Stimulated activated CD8-positive, alpha-beta memory T cell treated with anti-CD3 and anti-CD28 coated beads, Interleukin-12 subunit alpha, Interleukin-12 subunit beta, amount 100 ng/mL, for 4 hours (primary cell): ENCODE results near the gene TBX5.

Experiments
- DNase-seq: peaks from one replicate; pipeline ENCODE4 v3.0.0-alpha.2; 2020; ENCODE audit warnings: low read depth

Gene TBX5

DNA sequence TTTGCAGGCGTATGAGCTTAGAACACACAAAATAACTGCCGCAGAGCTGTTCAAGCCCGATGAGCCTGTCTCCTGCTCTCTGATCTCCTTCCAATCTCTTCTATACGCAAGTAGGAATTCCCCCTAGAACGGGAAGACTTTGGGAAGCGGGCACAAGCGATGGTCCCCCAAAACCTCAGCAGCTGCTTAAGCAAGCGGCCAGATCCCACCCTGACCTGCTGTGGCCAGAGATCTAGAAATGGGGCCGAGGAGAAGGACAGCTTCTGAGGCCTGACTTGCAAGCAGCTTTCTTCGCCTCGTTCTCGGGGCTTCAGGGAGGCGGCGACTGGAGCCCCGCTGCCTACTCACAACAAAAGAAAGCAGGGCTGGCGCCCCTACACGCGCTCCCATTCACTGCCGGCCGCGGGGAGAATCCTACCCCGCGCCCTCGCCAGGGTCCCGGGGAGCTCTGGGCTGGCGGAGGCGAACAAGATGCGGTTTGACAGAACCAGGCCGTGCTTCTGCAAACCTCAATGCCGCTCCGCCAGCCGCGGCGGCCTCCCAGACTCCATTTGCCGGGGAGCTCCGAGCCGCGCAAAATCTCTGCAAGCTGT, 922 bp downstream of the TBX5 start:
- DNase-seq, result no peak

DNA sequence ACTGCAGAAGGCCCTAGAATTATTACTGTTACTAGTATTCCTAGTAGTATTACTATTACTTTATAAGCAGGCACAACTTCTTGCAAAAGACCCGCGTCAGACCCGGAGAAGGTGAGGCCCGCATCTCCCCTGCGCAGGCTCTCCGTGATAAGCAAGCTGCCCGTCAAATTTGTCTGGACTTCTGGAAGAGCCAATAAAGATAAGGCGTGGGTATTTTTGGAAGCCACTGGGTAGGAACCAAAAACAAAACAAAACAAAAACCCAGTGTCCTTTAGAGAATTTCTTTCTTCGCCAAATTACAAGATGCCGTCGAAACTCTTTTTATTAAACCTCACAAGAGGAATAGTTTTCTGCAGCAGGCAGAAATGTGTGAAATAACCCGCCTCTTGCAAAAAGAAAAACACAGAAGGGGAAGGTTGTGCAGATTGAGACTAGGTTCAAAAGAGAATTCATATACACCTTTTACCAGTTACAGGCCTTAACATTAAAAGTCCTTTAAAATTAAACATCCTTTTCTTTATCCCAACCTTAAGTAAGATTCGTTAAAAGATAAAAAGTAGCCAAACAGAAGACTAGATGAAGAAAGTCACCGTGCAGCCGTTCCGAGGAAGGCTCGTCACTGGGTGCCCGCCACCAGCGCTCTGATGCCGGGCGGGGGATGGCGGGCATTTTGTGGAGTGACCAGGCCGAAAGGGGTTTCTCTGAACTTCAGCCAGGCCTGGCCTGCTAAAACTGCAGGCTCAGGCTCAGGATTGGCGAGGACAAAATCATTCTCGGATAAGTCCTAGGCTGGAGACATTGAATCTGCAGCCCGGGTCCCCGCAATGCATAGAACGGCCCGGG, 1.6 kb downstream of the TBX5 start:
- DNase-seq, result no peak

DNA sequence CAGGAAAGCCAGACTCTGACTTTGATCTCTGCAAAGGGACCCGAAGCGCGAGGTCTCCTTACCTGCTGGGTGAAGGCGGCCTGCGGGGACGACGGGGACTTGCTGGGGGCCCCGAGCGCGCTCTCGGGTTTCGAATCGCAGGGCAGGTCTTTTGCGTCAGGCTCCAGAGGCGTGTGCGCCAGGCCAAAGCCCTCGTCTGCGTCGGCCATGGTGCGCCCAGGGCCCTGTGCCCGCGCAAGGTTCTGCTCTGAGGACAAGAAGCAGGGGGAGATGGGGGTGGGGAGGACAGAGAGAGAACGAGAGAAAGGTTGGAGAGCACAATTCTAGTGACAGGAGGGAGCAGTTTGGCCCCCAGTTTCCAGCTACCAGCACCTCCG, 2.3 kb downstream of the TBX5 start:
- no peak for DNase-seq

DNA sequence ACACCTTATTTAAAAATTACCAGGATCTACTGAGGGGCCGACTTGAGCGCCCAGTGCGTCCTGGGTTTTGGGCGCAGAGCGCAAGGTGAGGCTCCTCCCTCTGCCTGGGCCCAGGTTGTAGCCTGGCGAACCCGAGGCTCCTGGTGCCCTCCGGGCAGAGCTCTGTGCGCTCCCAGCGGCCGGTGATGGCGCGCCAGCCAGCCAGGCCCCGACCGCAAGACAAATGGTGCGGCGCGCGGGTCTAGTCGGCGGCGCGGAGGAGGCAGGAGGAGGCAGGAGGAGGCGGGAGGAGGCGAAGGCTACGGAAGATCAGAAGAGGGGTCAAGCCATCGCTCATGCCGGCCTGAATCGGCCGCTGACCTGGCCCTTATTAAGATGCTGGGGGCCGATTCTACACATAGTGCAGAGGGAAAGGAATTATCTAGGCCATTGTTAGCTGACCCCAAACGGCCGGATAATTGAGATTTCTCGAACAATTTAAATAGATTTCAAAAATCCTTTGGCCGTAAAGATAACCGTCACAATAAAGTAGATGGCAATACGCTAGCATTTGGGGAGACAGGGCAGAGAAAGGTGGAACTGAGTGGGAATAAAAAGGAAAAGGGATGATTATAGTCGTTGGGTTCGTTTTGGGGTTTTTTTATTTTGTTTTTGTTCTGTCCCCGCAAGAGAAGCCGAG, 2.8 kb downstream of the TBX5 start:
- DNase-seq, result no peak

DNA sequence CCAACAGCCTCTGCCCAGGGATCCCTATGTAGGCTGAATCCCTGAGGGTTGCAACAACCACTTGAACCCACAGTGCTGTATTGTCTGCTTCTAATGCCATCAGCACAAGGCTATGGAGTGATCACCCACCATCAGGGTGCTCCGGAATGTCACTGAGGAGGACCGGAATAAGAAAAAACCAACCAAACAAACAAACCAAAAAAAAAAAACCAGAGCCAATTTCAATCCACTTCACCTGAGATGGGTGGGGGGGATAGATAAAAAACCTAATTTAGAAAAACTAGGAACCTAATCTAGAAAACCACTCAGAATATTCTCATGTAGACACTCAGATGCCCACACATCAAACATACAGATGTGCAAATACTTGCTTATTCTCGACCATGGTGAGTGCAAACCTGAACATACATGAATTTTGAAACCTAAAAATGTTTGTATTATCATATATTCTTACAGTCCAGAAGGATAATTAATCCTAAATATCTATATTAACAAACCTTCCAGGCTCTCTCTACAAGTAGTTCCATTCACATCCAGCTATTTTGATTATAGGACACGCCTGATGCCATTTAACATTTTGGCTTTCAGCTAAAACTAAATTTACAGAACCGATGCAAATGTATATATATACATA, 3.7 kb downstream of the TBX5 start:
- no peak for DNase-seq

DNA sequence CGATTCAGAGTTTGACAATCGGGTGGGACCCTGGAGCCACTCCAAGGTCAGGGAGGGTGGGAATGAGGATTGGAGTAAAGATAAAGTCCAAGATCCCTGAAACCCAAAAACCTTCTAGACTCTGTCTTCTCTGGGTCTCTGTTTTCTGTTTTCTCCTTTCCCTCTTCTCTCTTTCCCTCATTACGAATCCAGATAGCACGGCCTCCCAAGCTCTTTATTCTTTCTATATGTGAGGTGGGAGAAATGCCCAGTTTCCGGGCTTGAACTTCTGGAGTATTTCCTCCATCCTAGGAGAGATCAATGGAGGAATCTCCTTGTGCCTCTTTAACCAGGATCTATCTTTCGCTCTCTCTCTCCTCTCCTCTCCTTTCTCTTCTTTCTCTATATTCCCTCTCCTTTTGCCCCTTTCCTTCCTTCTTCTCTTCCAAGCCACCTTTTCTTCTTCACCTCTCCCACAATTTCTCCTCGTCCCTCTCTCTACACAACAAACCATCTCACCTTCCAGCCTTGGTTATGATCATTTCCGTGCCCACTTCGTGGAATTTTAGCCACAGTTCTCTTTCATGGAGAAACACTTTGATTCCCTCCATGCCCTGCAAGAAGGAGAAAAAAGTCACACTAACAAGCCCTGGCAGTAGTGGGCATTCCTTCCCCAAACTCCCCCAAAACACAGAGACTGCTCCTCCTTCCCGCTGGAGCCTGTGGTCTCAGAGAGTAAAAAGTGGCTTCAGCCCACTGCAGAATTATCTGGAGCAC, 4.4 kb downstream of the TBX5 start:
- DNase-seq, result no peak

DNA sequence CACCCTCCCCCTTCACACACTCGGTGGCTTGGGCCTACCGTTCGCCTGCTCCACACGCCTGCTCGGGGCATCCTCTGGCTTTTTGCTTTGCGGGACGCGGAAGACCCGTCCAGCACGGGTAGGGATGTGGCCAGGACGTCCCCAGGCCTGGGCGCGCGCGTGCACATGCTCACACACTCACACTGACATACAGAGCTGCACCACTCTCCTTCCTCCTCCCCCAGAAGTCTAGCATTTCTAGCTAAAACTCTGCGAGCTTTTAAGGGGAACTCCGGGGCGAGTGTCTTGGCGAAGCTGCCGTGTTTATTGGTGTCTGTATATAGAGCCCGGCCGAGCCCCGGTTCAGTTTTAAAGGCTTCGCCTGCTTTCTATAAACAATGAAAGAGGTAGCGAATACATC, 5.0 kb downstream of the TBX5 start:
- no peak for DNase-seq

DNA sequence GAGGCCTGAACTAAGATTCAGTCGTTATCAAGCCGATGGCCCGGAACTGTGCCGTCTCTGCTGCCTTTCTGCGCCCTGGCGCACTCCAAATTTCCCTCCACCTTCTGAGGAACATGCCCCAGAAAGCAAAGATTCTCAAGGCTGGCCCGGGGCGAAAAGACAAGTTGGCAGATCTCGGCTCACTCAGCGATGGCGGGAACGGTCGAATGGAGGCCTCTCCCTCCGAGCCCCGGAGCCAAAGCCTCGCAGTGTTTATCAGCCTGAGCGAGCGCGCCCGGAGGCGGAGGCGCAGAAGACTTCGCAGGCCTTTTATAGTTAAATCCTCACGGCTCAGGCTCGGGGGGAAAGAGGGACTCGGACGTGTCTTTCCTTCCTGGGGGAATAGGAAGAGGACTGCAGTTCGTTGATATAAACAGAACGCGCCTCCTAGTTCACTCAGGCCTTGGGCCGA, 5.6 kb downstream of the TBX5 start:
- DNase-seq, result no peak

DNA sequence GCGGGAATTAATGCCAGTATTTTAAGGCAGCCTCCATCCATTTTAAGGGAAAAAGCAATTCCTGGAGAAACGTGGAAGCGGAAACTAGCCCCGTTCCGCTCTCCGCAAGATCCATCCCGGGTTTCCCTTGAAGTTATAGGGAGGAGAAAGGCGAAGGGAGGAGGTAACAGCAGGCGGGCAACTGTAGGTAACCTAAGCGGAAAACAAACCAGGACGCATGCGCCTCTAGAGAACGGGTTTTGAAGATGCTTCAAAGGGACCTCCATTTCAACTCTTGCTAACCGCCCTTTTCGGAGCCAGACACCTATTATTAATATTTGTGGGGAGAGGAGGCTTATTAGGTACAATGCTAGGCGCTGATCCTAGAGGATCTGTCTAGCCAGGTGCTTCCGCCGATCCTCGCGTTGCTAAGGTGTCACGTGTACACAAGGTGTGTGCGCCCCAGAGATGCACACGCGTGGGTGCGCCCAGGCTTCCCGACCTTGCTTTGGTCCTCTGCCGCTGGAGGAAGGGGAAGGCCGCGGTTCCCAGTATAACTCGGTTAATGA, 6.2 kb downstream of the TBX5 start:
- no peak for DNase-seq

DNA sequence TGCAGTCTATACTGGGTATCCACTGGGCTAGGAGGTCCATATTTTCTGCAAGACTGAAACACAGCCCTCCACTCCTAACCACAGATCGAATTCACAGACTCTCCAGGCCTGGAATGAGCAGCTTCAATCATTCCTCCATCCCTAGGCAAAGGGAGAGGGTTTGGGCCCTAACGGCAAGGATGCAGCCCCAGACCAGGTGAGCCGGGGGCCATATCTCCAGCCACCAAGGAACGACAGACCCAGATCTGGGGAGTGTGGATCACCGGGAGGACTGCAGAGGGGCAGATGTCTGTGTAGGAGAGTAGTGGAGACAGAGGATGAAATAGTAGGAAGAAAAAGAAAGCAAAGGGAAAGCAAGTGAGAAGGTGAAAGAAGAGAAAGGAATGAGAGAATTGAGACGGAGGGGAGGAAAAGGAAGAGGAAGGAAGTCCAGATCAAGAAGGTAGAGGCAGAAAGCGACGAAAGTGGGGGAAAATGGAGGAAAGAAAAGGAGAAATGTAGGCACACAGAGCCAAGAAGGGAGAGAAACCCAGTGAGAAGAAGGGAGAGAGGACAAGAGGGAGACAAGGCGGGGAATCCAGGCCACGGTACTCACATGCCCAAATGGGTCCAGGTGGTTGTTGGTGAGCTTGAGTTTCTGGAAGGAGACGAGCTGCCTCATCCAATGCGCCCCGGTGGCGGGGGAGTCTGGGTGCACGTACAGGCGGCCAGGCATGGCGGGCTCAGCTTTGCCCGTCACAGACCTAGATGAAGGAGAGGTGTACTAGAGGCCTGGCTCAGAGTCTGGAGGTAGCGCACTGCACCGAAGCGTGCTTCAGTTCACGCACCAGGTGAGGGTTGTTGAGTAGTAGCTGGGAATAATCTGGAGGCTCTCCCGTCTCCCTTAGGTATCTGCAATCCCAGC, 7.7 kb downstream of the TBX5 start:
- no peak for DNase-seq

DNA sequence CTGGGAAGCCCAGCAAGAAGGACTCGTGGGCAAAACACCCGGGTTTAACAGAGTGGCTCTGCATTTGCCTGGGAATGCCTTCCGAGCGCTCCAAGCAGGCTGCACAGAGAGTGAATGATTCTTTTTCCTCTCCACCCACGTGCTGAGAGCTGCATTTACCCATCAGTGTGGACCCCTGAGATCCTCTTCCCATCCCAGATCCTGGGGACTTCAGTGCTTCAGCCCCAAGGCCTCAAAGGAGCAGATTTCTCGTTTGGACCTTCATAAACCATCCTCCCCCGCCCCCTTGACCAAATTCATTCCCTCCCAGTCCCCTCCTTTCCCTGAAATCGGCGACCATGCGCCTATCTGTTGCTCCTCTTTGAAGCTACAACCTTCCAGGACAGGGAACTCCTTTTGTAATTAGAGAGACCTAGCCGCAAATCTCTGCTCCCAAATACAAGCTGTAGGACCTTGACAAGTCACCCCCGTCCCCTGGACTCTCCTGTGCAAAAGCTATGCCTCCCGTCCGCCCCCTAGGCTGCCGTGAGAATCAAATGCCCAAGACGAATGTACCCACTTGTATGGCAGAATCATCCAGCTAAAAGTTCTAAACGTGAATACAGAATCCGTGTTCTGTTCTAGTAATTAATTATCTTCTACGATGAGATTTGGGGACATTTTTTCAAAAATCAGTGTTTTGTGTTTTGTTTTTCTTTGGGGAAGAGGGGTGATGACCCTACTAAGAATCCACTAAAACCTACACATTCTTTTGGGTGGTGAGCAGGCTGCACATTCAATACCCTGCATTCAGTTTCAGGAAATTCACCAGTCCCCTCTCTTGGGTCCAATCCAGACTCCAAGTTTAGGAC, 8.8 kb downstream of the TBX5 start:
- DNase-seq, result no peak

DNA sequence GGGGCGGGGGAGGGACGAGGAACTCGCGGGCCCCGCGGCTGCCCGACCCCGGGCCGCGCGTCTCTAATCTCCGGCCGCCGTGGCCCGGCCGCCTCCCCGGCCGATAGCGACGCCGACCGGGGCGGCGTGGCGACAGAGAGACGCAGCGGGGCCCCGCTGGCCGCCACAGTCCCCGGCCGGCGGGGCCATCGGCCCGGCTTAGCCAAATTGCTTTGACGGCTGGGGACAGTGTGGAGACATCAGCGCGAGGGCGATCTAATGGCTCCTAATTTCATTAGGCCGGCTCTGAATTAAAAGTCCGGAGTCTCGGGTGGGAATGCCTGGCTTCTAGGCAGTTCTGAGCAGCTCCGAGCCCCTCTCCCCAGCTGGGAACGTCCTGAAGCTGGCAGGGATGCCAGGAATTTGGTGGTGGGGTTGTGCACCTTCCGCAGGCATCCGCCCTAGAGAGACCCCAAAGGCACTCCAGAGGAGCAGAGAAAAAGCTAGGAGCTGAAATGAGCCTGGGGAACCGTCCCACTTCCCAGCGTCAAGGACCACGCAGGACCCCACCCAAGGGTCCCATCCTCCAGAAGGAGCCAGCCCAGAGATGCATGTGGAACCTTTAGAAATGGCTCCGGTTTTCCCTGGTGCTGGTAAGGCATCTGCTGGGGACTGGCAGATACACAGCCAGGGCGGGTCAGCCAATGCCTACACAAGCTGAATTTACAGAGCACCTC, 9.6 kb downstream of the TBX5 start:
- no peak for DNase-seq

DNA sequence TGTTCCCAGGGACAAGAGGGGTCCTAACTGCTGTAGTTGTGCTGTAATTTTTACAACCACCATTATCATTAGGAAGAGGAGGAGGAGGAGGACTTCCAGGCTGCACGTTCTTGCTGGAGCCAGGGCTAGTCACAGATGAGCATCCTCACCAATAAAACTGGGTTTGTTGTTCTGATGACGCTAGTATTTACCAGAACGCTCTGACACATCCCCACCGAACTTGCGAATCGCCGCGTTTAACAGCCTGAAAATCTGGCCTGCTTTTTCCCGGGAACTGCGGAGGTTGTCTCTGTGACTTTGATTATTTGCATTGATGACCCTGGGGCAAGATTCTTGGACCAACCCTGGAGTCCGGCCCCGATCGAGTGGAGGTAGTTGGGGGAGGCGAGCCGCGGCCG, 10.2 kb downstream of the TBX5 start:
- no peak for DNase-seq

DNA sequence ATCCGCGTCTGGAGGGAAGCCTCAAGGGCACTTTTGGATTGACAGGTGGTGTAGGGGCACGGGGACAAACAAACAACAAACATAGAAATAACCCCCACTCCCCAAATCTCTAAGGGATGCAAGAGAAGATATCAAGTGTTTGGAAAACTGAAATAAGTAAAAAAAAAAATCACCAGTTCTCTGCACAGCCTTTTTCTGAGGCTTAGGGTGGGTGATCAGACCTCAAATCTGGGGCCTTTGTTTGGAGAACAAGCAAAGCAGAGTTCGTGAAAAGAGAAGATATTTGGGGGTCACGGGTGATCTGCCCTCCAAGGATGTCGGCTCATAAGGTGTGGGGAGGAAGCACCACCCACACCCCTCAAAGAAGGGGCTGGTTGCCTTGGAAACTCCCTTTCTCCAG, 10.7 kb downstream of the TBX5 start:
- no peak for DNase-seq

DNA sequence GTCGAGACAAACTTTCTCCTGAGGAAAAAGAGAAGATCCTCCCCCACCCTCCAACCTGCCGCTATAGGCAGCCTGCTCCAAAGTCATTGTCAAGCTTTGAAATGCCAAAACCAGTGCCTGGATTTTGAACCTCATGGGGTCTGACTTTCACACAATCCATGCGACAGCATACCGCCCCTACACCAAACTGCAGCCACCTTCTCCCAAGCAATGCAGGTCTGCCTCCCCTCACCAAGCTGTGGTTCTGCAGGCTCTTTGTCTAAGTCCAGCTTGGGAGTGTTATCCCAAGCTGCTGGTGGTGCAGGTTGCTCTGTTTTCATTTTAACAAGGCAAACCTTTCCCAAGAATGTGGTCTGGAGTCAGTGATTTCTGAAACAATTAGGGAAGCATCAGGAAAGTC, 12.4 kb downstream of the TBX5 start:
- no peak for DNase-seq

DNA sequence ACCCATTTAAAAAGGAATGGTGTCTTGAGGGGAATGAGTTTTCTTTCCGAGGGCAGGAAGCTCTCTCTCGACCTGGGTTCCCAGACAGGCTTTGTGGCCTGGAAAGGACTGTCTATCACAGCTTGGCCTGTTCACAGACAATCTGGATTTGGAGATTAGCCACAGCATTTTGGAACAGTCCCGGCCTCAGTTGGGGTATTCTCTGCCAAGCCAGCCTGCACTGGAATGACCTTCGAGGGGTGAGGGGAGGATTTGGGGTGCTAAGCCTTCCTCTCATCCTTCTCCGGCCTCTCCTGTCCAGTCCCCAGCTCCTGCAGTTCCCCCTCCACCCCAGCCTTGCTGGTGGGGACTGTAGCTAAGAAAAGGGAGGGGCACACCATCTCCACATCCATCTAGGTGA, 13.0 kb downstream of the TBX5 start:
- DNase-seq, result no peak

DNA sequence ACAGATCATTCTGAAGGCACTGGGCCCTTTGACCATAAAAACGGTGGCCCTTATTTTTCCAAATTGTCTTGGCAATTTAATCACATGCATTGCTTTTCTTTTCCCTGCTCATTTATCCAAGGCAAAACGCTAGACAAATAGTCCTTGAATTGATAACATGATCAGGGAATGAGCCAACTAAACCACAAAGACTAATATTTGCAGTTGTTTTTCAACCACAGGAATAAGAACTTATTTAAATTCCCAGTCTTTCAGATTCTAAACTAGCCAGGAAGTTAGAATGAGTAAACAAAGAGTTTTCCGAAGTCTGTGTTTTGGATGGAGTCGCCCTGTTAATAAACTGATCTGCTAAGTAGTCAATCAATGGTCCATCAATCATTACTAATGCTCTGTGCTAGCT, 14.9 kb downstream of the TBX5 start:
- no peak for DNase-seq

DNA sequence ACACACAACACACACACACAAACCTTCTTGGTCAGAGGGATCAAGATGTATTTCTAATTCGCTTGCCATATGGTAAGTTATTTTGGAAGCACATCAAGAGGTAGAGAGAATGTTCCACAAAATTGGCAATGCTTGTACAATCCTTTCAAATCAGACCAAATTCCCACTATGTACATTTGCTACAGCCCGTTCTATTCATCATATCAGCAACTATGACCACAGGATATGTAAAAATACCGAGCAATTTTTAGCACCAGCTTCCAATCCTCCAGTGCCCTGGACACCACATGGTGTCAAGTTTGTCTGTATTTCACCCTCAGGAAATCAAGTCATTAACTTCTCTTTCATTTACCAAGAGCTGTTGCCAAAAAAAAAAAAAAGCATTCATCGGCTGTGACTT, 21.2 kb downstream of the TBX5 start:
- DNase-seq, result no peak

DNA sequence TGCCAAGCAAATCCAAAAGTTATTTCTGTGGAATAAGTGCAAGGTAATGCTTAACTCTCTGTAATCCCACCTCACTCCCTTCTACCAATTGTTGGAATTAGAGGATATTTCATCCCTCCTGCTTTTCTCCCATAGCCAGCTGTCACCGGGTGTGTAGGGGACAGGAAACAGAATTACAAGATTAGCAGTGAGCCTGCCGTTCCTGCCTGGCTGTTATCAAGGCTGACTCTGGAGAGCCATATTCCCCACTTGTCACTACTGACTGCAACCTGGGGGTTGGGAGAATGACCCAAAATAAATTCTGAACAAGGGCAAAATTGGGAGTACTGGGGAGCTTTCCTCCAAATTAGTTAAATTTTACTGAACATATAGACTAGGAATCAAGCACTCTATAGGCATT, 24.8 kb downstream of the TBX5 start:
- no peak for DNase-seq
